ENCODE data around the gene IRX5. TPM values are rescaled to one million over a fixed set of nuclear protein-coding genes. Genes with fewer than 3 reads are reported as not detected.

The IRX5 gene
- total and polyA plus RNA-seq, 2 of the 8 experiments (the other 6 are each of a cell fraction or from before 2014, with no cell fraction given), result 0.48 to 0.56 TPM

- no peak for TF ChIP-seq CHD7 (IDR thresholded peaks at IDR 0.05; ENCODE audit: insufficient replicate concordance, low read length)
- TF ChIP-seq RXRA (IDR thresholded peaks at IDR 0.05; ENCODE audit: insufficient read depth, low read depth, low read length), result no peak
- no peak for TF ChIP-seq BCL11A (IDR thresholded peaks at IDR 0.05; ENCODE audit: low read depth in 2 of 2, low read length in 2 of 2)
- TF ChIP-seq RAD21 (IDR thresholded peaks at IDR 0.05 in 1 of 2, conservative IDR thresholded peaks at IDR 0.05 in 1 of 2; ENCODE audit: low read depth in 2 of 2, low read length in 2 of 2), result no peak
- no peak for TF ChIP-seq SIRT6 (IDR thresholded peaks at IDR 0.05; ENCODE audit: low read length)
- TF ChIP-seq PHF8 (conservative IDR thresholded peaks at IDR 0.05; ENCODE audit: low read depth, low read length), result no peak
Measured at GRCh38 chr16:54939029-54939346, 8.3 kb downstream of the IRX5 start (continued).

Data from H1 (cell line).